ENCODE data around the gene VPS37C.
"Not testable (repeated sequence)": the region's sequence is repeated elsewhere in the genome, so short reads cannot be mapped to it uniquely, and the experiment has no call there.

The VPS37C gene

GRCh38 chr11:61195719-61196118 is 34.5 kb upstream of the VPS37C start:
- H3K4me1 ChIP-seq (ENCODE audit: control insufficient read depth, insufficient read depth, low read length): no peaks in the 10 kb centered on the region
- no peaks in the 10 kb centered on the region for H3K9me3 ChIP-seq (ENCODE audit: control insufficient read depth, low read length)
- H3K27me3 ChIP-seq (ENCODE audit: control insufficient read depth, insufficient read depth, low read length, poor library complexity, severe bottlenecking): no peaks in the 10 kb centered on the region
- H3K4me3 ChIP-seq (ENCODE audit: insufficient read depth, low read depth, low read length): no peak overlapping the region
- WGBS, 2 experiments: 89 to 92% methylated on average over 7 of the region's 7 CpGs
- H3K36me3 ChIP-seq (ENCODE audit: control insufficient read depth, insufficient read depth, low read length): no peaks in the 10 kb centered on the region
- no peak overlapping the region for H3K27ac ChIP-seq (ENCODE audit: insufficient read depth, low read depth, low read length, poor library complexity, severe bottlenecking)

- Histone ChIP-seq H3K4me3 (ENCODE audit: insufficient read depth, low read depth, low read length) (no peak overlapping the region), H3K4me1 (ENCODE audit: control insufficient read depth, insufficient read depth, low read length) (no peaks in the 10 kb centered on the region), H3K9me3 (ENCODE audit: control insufficient read depth, low read length) (no peaks in the 10 kb centered on the region), H3K27me3 (ENCODE audit: control insufficient read depth, insufficient read depth, low read length, poor library complexity, severe bottlenecking) (no peaks in the 10 kb centered on the region), H3K27ac (ENCODE audit: insufficient read depth, low read depth, low read length, poor library complexity, severe bottlenecking) (no peak overlapping the region), H3K36me3 (ENCODE audit: control insufficient read depth, insufficient read depth, low read length) (no peaks in the 10 kb centered on the region)
- 92% methylated on average over 7 of the region's 7 CpGs for WGBS, 2 experiments
These were observed 33.9 kb upstream of the VPS37C start for GRCh38 chr11:61194981-61195695.

DNA sequence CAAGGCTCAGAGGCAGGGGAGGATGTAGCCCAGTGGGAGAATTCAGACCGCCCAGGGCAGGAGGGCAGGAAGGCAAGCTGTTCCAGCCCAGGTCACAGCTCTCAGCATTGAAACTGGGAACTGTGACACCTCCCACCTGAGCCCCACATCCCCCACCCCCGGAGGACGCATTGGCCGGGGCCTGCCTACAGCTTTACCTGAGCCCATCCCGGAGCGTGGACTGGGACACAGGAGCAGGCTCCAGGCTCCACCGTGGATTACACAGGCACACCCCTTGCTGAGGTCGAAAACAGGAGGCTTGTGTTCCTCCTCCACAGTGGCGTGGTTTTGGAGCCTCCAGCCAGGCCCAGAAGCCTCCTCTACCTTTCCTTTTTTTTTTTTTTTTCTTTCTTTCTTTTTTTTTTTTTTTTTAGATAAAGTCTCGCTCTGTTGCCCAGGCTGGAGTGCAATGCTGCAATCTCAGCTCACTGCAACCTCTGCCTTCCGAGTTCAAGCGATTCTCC is 33.0 kb upstream of the VPS37C start:
- H3K27me3 ChIP-seq (ENCODE audit: control insufficient read depth, insufficient read depth, low read length, poor library complexity, severe bottlenecking): no peaks in the 10 kb centered on the region
- no peak overlapping the region for H3K27ac ChIP-seq (ENCODE audit: insufficient read depth, low read depth, low read length, poor library complexity, severe bottlenecking)
- no peaks in the 10 kb centered on the region for H3K9me3 ChIP-seq (ENCODE audit: control insufficient read depth, low read length)
- H3K4me1 ChIP-seq (ENCODE audit: control insufficient read depth, insufficient read depth, low read length): no peaks in the 10 kb centered on the region
- H3K36me3 ChIP-seq (ENCODE audit: control insufficient read depth, insufficient read depth, low read length): no peaks in the 10 kb centered on the region
- H3K4me3 ChIP-seq (ENCODE audit: insufficient read depth, low read depth, low read length): no peak overlapping the region
- 84 to 87% methylated on average over 12 of the region's 12 CpGs for WGBS, 2 experiments

DNA sequence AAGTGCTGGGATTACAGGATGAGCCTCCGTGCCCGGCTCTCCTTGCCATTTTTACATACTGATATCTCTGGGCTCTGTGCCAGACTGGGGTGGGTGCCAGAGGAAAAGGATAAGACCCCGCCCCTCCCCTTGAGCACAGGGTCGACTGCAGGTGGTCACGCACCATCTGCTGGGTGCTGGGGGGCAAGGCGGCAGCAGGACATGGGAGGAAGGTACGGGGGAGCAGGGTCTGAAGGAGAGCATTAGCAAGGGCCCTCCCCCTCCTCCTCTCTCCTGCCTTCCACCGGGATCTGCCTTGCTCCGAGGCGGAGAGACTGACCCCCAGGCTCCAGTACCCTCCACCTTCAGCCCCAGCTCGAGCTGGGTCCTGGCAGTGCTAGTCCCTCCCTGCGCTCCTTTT is 32.4 kb upstream of the VPS37C start:
- no peaks in the 10 kb centered on the region for H3K36me3 ChIP-seq (ENCODE audit: control insufficient read depth, insufficient read depth, low read length)
- 66 to 71% methylated on average over 12 of the region's 12 CpGs for WGBS, 2 experiments

DNA sequence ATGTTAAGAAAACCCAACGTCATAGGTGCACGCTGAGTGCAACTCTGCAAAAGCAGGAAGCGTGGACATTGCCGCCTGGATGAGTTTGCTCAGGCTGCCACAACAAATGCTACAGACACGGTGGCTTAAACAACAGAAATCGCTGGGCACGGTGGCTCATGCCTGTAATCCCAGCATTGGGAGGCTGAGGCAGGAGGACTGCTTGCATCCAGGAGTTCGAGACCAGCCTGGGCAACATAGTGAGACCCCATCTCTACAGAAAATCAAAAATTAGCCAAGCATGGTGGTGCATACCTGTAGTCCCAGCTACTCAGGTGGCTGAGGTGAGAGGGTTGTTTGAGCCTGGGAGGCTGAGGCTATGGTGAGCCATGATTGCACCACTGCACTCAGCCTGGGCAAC is 28.7 kb upstream of the VPS37C start:
- Histone ChIP-seq H3K36me3 (ENCODE audit: control insufficient read depth, insufficient read depth, low read length) (no peaks in the 10 kb centered on the region), H3K4me3 (ENCODE audit: insufficient read depth, low read depth, low read length) (no peak overlapping the region), H3K9me3 (ENCODE audit: control insufficient read depth, low read length) (no peaks in the 10 kb centered on the region), H3K27me3 (ENCODE audit: control insufficient read depth, insufficient read depth, low read length, poor library complexity, severe bottlenecking) (no peaks in the 10 kb centered on the region), H3K4me1 (ENCODE audit: control insufficient read depth, insufficient read depth, low read length) (no peaks in the 10 kb centered on the region), H3K27ac (ENCODE audit: insufficient read depth, low read depth, low read length, poor library complexity, severe bottlenecking) (no peak overlapping the region)
- WGBS, 2 experiments: 89 to 91% methylated on average over 8 of the region's 8 CpGs

More for the DNA sequence above, 32.4 kb upstream of the VPS37C start:
- H3K4me1 ChIP-seq (ENCODE audit: control insufficient read depth, insufficient read depth, low read length): no peaks in the 10 kb centered on the region
- H3K4me3 ChIP-seq (ENCODE audit: insufficient read depth, low read depth, low read length): no peak overlapping the region
- H3K27ac ChIP-seq (ENCODE audit: insufficient read depth, low read depth, low read length, poor library complexity, severe bottlenecking): no peak overlapping the region
- H3K9me3 ChIP-seq (ENCODE audit: control insufficient read depth, low read length): no peaks in the 10 kb centered on the region
- H3K27me3 ChIP-seq (ENCODE audit: control insufficient read depth, insufficient read depth, low read length, poor library complexity, severe bottlenecking): no peaks in the 10 kb centered on the region

DNA sequence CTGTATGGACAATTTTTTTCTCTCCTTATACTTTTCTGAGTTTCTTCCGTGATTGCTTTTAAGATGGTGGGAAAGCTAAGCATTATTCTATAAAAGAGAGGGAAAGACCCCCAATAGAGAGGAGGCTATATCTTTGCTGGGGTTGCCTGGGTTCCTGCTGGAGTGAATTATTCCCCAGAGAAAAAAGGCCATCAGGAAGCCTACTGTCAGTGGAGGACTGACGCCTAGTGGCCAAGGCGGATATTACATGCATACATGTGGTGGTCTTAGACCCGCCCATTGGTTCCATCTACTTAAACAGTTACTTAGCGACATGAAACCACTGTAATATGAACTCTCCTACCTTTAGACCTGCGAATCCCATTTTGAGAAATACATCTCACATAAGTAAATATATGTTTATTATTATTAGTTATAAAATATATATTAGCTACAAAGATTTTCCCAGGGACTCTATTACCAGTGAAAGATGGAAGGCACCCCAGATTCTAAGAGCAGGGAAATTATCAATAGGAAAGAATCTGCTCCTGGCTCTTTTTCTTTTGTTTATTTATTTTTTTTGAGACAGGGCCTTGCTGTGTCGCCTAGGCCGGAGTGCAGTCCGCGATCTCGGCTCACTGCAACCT is 26.4 kb upstream of the VPS37C start:
- H3K4me3 ChIP-seq (ENCODE audit: insufficient read depth, low read depth, low read length): no peak overlapping the region
- no peaks in the 10 kb centered on the region for H3K9me3 ChIP-seq (ENCODE audit: control insufficient read depth, low read length)
- no peaks in the 10 kb centered on the region for H3K27me3 ChIP-seq (ENCODE audit: control insufficient read depth, insufficient read depth, low read length, poor library complexity, severe bottlenecking)
- WGBS, 2 experiments: 49 to 51% methylated on average over 9 to 10 of the region's 11 CpGs
- H3K4me1 ChIP-seq (ENCODE audit: control insufficient read depth, insufficient read depth, low read length): no peaks in the 10 kb centered on the region
- H3K27ac ChIP-seq (ENCODE audit: insufficient read depth, low read depth, low read length, poor library complexity, severe bottlenecking): no peak overlapping the region
- H3K36me3 ChIP-seq (ENCODE audit: control insufficient read depth, insufficient read depth, low read length): no peaks in the 10 kb centered on the region

- 94 to 95% methylated on average over 8 of the region's 8 CpGs for WGBS, 2 experiments
These were observed 25.3 kb upstream of the VPS37C start for GRCh38 chr11:61186504-61186903.

GRCh38 chr11:61183645-61184044 is 22.4 kb upstream of the VPS37C start:
- no peak overlapping the region for H3K27ac ChIP-seq (ENCODE audit: insufficient read depth, low read depth, low read length, poor library complexity, severe bottlenecking)
- no peaks in the 10 kb centered on the region for H3K9me3 ChIP-seq (ENCODE audit: control insufficient read depth, low read length)
- H3K36me3 ChIP-seq (ENCODE audit: control insufficient read depth, insufficient read depth, low read length): no peaks in the 10 kb centered on the region
- 86 to 87% methylated on average over 4 of the region's 4 CpGs for WGBS, 2 experiments
- no peaks in the 10 kb centered on the region for H3K27me3 ChIP-seq (ENCODE audit: control insufficient read depth, insufficient read depth, low read length, poor library complexity, severe bottlenecking)
- H3K4me3 ChIP-seq (ENCODE audit: insufficient read depth, low read depth, low read length): no peak overlapping the region
- no peaks in the 10 kb centered on the region for H3K4me1 ChIP-seq (ENCODE audit: control insufficient read depth, insufficient read depth, low read length)

More at GRCh38 chr11:61186504-61186903, 25.3 kb upstream of the VPS37C start:
- H3K9me3 ChIP-seq (ENCODE audit: control insufficient read depth, low read length): no peaks in the 10 kb centered on the region
- H3K27ac ChIP-seq (ENCODE audit: insufficient read depth, low read depth, low read length, poor library complexity, severe bottlenecking): no peak overlapping the region
- no peaks in the 10 kb centered on the region for H3K27me3 ChIP-seq (ENCODE audit: control insufficient read depth, insufficient read depth, low read length, poor library complexity, severe bottlenecking)
- H3K36me3 ChIP-seq (ENCODE audit: control insufficient read depth, insufficient read depth, low read length): no peaks in the 10 kb centered on the region
- no peak overlapping the region for H3K4me3 ChIP-seq (ENCODE audit: insufficient read depth, low read depth, low read length)
- no peaks in the 10 kb centered on the region for H3K4me1 ChIP-seq (ENCODE audit: control insufficient read depth, insufficient read depth, low read length)

GRCh38 chr11:61181489-61181888 is 20.3 kb upstream of the VPS37C start:
- Histone ChIP-seq H3K27ac (ENCODE audit: insufficient read depth, low read depth, low read length, poor library complexity, severe bottlenecking) (no peak overlapping the region), H3K4me3 (ENCODE audit: insufficient read depth, low read depth, low read length) (no peak overlapping the region), H3K9me3 (ENCODE audit: control insufficient read depth, low read length) (no peaks in the 10 kb centered on the region)

GRCh38 chr11:61180205-61180604 is 19.0 kb upstream of the VPS37C start:
- not testable (repeated sequence) for H3K27ac ChIP-seq (ENCODE audit: insufficient read depth, low read depth, low read length, poor library complexity, severe bottlenecking); H3K36me3 ChIP-seq (ENCODE audit: control insufficient read depth, insufficient read depth, low read length); H3K9me3 ChIP-seq (ENCODE audit: control insufficient read depth, low read length); H3K4me3 ChIP-seq (ENCODE audit: insufficient read depth, low read depth, low read length); H3K27me3 ChIP-seq (ENCODE audit: control insufficient read depth, insufficient read depth, low read length, poor library complexity, severe bottlenecking); H3K4me1 ChIP-seq (ENCODE audit: control insufficient read depth, insufficient read depth, low read length)
- WGBS, 2 experiments: 88 to 95% methylated on average over 6 of the region's 6 CpGs

More at GRCh38 chr11:61181489-61181888, 20.3 kb upstream of the VPS37C start:
- Histone ChIP-seq H3K27me3 (ENCODE audit: control insufficient read depth, insufficient read depth, low read length, poor library complexity, severe bottlenecking) (no peaks in the 10 kb centered on the region), H3K4me1 (ENCODE audit: control insufficient read depth, insufficient read depth, low read length) (no peaks in the 10 kb centered on the region), H3K36me3 (ENCODE audit: control insufficient read depth, insufficient read depth, low read length) (no peaks in the 10 kb centered on the region)
- 91 to 95% methylated on average over 4 of the region's 4 CpGs for WGBS, 2 experiments

Data from ectodermal cell (in vitro differentiated cells).